CD4-positive, alpha-beta memory T cell (primary cell): ENCODE results near the gene CANT1. TPM values are rescaled to one million over a fixed set of nuclear protein-coding genes. Genes with fewer than 3 reads are reported as not detected.

Experiments
- CTCF ChIA-PET: fragments of 350-600 bp; sonication (Branson Sonifier 250); formaldehyde crosslinking; loops from one replicate; lab custom pipeline; 2021; ENCODE audit warnings: inconsistent platforms; ENCODE audit not compliant: partially characterized antibody; lab: Charles Lee
- POLR2A ChIA-PET: fragments of 350-600 bp; sonication (Branson Sonifier 250); formaldehyde crosslinking; loops from one replicate; lab custom pipeline; 2021; ENCODE audit not compliant: partially characterized antibody; lab: Charles Lee
- DNase-seq, 5 donors: peaks; one replicate each; pipeline versions ENCODE4 v3.0.0 to v3.0.0-alpha.2; 2020 to 2022; ENCODE audit warnings: mixed read lengths in 1 of 5
- H3K27ac ChIP-seq: one replicate; pipeline ENCODE4 v1.7.0; 2013; ENCODE audit warnings: low read depth, low read length
- H3K27me3 ChIP-seq: 2 replicates; pipeline ENCODE4 v1.7.0; 2013; ENCODE audit warnings: mild to moderate bottlenecking, low read length, moderate library complexity; ENCODE audit not compliant: insufficient read depth
- H3K36me3 ChIP-seq: 2 replicates; pipeline ENCODE4 v1.7.0; 2013; ENCODE audit warnings: mild to moderate bottlenecking, low read length, moderate library complexity; ENCODE audit not compliant: insufficient read depth
- H3K4me1 ChIP-seq: 2 replicates; pipeline ENCODE4 v1.7.0; 2013; ENCODE audit warnings: mild to moderate bottlenecking, low read length, moderate library complexity; ENCODE audit not compliant: insufficient read depth
- H3K4me3 ChIP-seq, 2 donors: one replicate each; pipeline ENCODE4 v1.7.0; 2013; ENCODE audit warnings: low read length in 2 of 2, mild to moderate bottlenecking in 1 of 2
- H3K9me3 ChIP-seq, 2 donors: one replicate each; pipeline ENCODE4 v1.7.0; 2013; ENCODE audit warnings: low read length in 2 of 2, control low read depth in 1 of 2; ENCODE audit not compliant: control insufficient read depth in 1 of 2
- H3K27ac Mint-ChIP-seq, 7 donors: one replicate each; pipeline ENCODE4 v1.8.0; 2020 to 2021; ENCODE audit warnings: mixed read lengths in 7 of 7, mild to moderate bottlenecking in 6 of 7, inconsistent platforms in 3 of 7, moderate library complexity in 3 of 7
- H3K27me3 Mint-ChIP-seq, 2 donors: one replicate each; pipeline ENCODE4 v1.8.0; 2020 to 2021; ENCODE audit warnings: mixed read lengths in 2 of 2
- H3K36me3 Mint-ChIP-seq, 2 donors: one replicate each; pipeline ENCODE4 v1.8.0; 2020 to 2021; ENCODE audit warnings: mixed read lengths in 2 of 2, inconsistent platforms in 1 of 2, mild to moderate bottlenecking in 1 of 2
- H3K4me1 Mint-ChIP-seq, 4 donors: one replicate each; pipeline ENCODE4 v1.8.0; 2020 to 2021; ENCODE audit warnings: mixed read lengths in 4 of 4, mild to moderate bottlenecking in 1 of 4
- H3K4me3 Mint-ChIP-seq, 8 donors: one replicate each; pipeline ENCODE4 v1.8.0; 2020 to 2021; ENCODE audit warnings: mixed read lengths in 8 of 8, mild to moderate bottlenecking in 7 of 8, moderate library complexity in 6 of 8, inconsistent platforms in 3 of 8
- H3K9me3 Mint-ChIP-seq, 8 donors: one replicate each; pipeline ENCODE4 v1.8.0; 2020 to 2021; ENCODE audit warnings: mixed read lengths in 8 of 8, mild to moderate bottlenecking in 5 of 8, inconsistent platforms in 3 of 8, moderate library complexity in 1 of 8
- intact Hi-C: fragments of 100-400 bp; cut with micrococcal nuclease; formaldehyde crosslinking; loops from one replicate; pipeline ENCODE4 v1.15.1; 2023
- polyA plus RNA-seq, 2 donors: library from polyadenylated mRNA; unstranded; fragments of 300-500 nt; fragmentation: Illumina TruSeq; gene quantifications; one replicate each; pipeline ENCODE4 v1.2.3, GENCODE V29; 2021
- total RNA-seq, 2 experiments: library from RNA; stranded (reverse); gene quantifications; one replicate each; pipeline ENCODE4 v1.2.3, GENCODE V29; 2021

Gene CANT1
- total and polyA plus RNA-seq, 4 experiments from 2014 or later: 7.2 to 59.4 (median 34.2) TPM

DNA sequence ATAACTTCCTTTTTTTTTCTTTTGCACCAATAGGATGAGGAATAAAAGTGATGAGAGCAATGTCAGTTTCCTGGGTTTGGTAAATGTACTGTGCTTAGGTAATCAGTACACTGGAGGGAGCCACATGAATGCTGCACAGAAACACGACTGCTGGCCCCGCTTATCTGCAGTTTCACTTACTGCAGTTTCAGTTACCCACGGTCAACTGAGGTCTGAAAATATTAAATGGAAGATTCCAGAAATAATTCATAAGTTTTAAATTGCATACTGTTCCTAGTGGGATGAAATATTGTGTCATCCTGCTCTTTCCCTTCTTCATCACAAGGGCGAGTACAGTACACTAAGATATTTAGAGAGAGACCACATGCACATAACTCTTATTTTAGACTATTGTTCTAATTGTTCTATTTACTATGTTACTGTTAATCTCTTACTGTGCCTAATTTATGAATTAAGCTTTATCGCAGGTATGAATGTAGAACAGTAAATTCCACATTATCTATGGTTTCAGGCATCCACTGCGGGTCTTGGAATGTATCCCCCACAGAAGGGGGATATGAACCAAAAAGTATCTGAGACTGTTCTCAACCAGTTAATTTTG is 23.4 kb downstream of the CANT1 start:
- H3K9me3 Mint-ChIP-seq: no peaks in the 10 kb centered on the region
- H3K4me3 ChIP-seq: no peak overlapping the region
- CTCF ChIA-PET: interaction anchor here (1.3 to 1.5 kb wide), 2 partner anchors 9 to 120 kb away, joined by 6 read pairs; no protein-coding TSS in a partner anchor

DNA sequence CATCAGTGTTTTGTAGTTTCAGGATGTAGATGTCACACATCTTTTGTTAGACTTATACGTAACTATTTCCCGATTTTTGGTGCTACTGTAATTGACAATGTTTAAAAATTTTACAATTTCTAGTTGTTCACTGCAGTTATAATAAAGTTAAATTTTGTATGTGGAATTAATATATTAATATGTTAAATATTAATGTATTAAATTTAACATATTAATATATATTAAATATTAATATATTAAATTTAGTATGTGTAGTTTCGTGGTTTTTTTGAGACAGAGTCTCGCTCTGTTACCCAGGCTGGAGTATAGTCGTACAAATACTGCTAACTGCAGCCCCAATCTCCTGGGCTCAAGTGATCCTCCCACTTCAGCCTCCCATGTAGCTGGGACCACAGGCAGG is 24.2 kb downstream of the CANT1 start:
- Histone ChIP-seq H3K27me3 (no peaks in the 10 kb centered on the region), H3K9me3 (no peaks in the 10 kb centered on the region), H3K4me3 (no peak overlapping the region), H3K4me1 (peaks cover 19% of the 10 kb centered on the region), H3K36me3 (no peaks in the 10 kb centered on the region), H3K27ac (no peak overlapping the region)
- DNase-seq: no peak
- Mint-ChIP-seq H3K27ac (no peak overlapping the region), H3K4me3 (no peak overlapping the region), H3K4me1 (peaks cover 12 to 21% (median 16%) of the 10 kb centered on the region in 4 donors), H3K27me3 (no peaks in the 10 kb centered on the region), H3K36me3 (peaks cover 1 to 8% of the 10 kb centered on the region in 2 donors), H3K9me3 (no peaks in the 10 kb centered on the region)
- ChIA-PET POLR2A (interaction anchor here (1.1 kb wide), 1 partner anchor 9 kb away, joined by 4 read pairs; no protein-coding TSS in a partner anchor), CTCF (no interaction called here)
- intact Hi-C loops: no loop called here

More for the DNA sequence above, 23.4 kb downstream of the CANT1 start:
- peaks cover 12 to 21% (median 16%) of the 10 kb centered on the region in 4 donors for H3K4me1 Mint-ChIP-seq
- no peak for DNase-seq
- peaks cover 3% of the 10 kb centered on the region for H3K36me3 ChIP-seq
- peaks cover 18% of the 10 kb centered on the region for H3K4me1 ChIP-seq
- no peaks in the 10 kb centered on the region for H3K27me3 Mint-ChIP-seq
- no peaks in the 10 kb centered on the region for H3K27me3 ChIP-seq
- intact Hi-C loops: no loop called here
- H3K27ac ChIP-seq: no peak overlapping the region
- H3K9me3 ChIP-seq: no peaks in the 10 kb centered on the region
- H3K4me3 Mint-ChIP-seq: peak overlapping the region; percentile 10 to 77 (median 69)
- H3K36me3 Mint-ChIP-seq: peaks cover 4 to 9% of the 10 kb centered on the region in 2 donors
- POLR2A ChIA-PET: interaction anchor here (0.6 to 1.1 kb wide), 2 partner anchors 10 to 231 kb away, joined by 3 to 4 read pairs; no protein-coding TSS in a partner anchor
- peak overlapping the region in 2 of 7 donors; percentile 31 to 50 for H3K27ac Mint-ChIP-seq

DNA sequence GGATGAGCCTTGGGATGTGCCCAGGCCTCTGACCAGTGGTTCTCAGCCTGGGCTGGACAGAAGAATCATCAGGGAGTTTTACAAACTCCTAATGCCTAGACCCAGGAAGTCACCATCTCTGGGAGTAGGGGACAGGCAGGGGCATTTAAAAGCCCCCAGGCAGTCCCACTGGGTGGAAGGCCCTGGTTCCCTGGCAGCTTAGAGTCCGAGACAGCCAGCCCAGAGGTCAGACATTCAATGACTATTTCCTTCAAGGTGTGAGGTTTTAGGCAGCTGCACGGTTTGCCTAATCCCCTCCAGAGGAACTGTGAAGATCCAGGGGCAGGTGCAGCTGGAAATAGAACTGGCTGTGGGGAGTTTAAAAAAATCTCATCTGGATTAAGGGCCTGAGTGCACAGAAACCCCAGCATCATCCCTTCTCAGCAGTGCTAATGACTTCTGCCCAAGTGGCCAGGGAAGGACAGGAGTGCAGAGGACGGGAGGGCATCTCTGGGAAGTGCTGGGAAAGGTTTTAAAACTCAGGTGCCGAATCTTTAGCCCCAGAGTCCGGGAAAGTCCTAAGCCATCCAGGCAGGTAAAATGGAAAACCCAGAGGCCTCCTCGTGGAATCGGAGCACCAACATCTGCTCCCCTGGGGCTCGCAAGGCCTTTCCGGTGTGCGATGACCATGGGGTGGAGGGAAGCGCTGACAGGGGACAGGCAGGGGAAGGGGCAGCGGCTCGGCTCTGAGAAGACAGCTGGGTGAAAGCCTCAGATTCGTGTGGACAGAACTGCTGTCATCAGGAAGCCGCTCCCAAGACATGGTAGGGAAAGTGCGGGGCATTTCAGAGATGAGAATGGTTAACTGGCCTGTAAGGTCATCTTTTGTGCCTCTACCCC is 28.3 kb downstream of the CANT1 start:
- POLR2A ChIA-PET: no interaction called here
- intact Hi-C loops: no loop called here
- H3K27ac ChIP-seq: no peak overlapping the region
- no peak for DNase-seq
- H3K4me1 Mint-ChIP-seq: peaks cover 9 to 37% (median 17%) of the 10 kb centered on the region in 4 donors
- no peak overlapping the region for H3K4me3 ChIP-seq
- H3K27me3 Mint-ChIP-seq: no peaks in the 10 kb centered on the region
- no peak overlapping the region for H3K4me3 Mint-ChIP-seq
- CTCF ChIA-PET: interaction anchor here (1.4 to 2.8 kb wide), 2 partner anchors 10 to 15 kb away, joined by 3 to 16 read pairs; no protein-coding TSS in a partner anchor
- no peaks in the 10 kb centered on the region for H3K27me3 ChIP-seq
- H3K9me3 ChIP-seq: no peaks in the 10 kb centered on the region
- H3K27ac Mint-ChIP-seq: peak overlapping the region in 1 of 7 donors; percentile 29
- H3K36me3 ChIP-seq: no peaks in the 10 kb centered on the region
- H3K4me1 ChIP-seq: peaks cover 34% of the 10 kb centered on the region
- no peaks in the 10 kb centered on the region for H3K9me3 Mint-ChIP-seq
- H3K36me3 Mint-ChIP-seq: no peaks in the 10 kb centered on the region

DNA sequence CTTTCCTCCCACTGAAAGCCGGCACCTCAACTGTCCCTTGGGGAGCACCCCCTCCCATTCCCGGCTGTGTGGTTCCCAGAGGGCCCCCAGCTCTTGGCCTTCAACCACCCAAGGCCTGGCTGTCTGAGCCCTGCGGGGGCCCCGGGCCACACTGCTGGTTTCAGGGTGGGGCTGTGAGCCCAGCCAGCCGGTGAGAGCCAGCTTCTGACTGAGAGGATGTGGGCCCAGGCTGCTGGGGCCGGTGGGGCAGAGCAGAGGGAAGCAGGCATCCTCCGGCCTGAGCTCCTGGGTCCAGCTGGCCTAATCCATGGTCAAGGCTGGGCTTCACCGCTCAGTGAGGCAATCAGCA is 29.0 kb downstream of the CANT1 start:
- Mint-ChIP-seq H3K4me3 (no peak overlapping the region), H3K27ac (no peak overlapping the region), H3K4me1 (peaks cover 4 to 31% (median 11%) of the 10 kb centered on the region in 4 donors), H3K9me3 (no peaks in the 10 kb centered on the region), H3K36me3 (no peaks in the 10 kb centered on the region), H3K27me3 (no peaks in the 10 kb centered on the region)
- H3K4me3 ChIP-seq: no peak overlapping the region
- H3K27ac ChIP-seq: no peak overlapping the region
- no peaks in the 10 kb centered on the region for H3K27me3 ChIP-seq
- intact Hi-C loops: no loop called here
- H3K36me3 ChIP-seq: no peaks in the 10 kb centered on the region
- H3K9me3 ChIP-seq: no peaks in the 10 kb centered on the region
- peaks cover 28% of the 10 kb centered on the region for H3K4me1 ChIP-seq
- ChIA-PET CTCF (interaction anchor here (1.4 to 2.8 kb wide), 2 partner anchors 9 to 16 kb away, joined by 3 to 16 read pairs; no protein-coding TSS in a partner anchor), POLR2A (interaction anchor here (0.8 kb wide), 1 partner anchor 153 kb away, joined by 3 read pairs; no protein-coding TSS in a partner anchor)
- DNase-seq: no peak

DNA sequence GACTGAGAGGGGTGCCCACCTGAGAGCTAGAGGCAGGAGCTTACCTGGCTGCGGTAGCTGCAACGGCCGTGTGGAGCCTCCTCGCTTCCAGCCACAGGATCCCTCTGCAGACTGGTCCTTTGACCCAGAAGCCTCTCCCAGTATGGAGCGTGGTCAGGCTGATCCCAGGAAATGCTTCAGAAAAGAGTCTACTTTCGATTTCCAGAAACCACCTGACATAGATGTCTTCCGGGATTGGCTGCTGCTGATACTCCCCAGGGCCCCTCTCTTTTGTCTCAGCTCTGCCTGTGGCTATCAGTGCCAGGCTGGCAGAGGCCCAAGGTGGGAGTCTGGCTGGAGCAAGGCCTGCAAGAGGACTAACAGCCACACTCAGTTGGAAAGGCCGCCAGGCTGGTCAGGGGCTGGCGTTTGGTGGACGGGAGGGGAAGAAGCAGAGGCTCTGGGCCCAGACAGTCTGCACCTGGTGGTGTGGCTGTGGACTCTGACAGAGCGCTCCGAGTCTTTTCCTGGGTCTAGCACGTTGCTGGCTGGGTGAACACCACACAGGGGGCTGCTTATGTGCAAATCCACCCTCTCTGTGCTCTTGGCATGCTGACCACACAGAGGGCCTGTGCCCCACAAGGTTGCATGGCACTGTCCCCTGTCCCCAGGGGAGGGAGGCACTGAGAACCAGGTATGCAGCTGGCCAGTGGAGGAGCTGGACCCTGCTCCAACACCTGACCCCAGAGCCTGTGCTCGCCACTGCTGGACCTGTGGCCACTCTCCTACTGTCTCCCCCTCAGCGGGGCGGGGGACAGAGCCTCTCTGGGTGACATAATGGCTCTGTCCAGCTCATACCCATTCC is 29.6 kb downstream of the CANT1 start, which contains the start of gene LGALS3BP:
TSS of gene LGALS3BP (minus strand) at position 144 of the 844 bp plus-strand sequence. CDS start 2,732 bp downstream, outside the sequence.
- Mint-ChIP-seq H3K4me1 (peaks cover 4 to 35% (median 13%) of the 10 kb centered on the region in 4 donors), H3K9me3 (no peaks in the 10 kb centered on the region), H3K27ac (peak within 1 kb of the TSS; percentile 55 to 86 (median 69)), H3K27me3 (no peaks in the 10 kb centered on the region), H3K36me3 (no peaks in the 10 kb centered on the region), H3K4me3 (peak within 1 kb of the TSS; percentile 73 to 85 (median 79))
- Histone ChIP-seq H3K4me3 (peak within 1 kb of the TSS; percentile 29), H3K27me3 (no peaks in the 10 kb centered on the region), H3K27ac (peak within 1 kb of the TSS; percentile 16), H3K9me3 (no peaks in the 10 kb centered on the region), H3K4me1 (peaks cover 27% of the 10 kb centered on the region), H3K36me3 (no peaks in the 10 kb centered on the region)
- peak; percentile 24 to 43 (median 38) for DNase-seq
- intact Hi-C loops: no loop called here
- ChIA-PET POLR2A (interaction anchor here (0.8 kb wide), 2 partner anchors 15 to 152 kb away, joined by 3 read pairs; no protein-coding TSS in a partner anchor), CTCF (interaction anchor here (1.4 to 2.8 kb wide), 3 partner anchors 9 to 16 kb away, joined by 3 to 16 read pairs (median 4); no protein-coding TSS in a partner anchor)

DNA sequence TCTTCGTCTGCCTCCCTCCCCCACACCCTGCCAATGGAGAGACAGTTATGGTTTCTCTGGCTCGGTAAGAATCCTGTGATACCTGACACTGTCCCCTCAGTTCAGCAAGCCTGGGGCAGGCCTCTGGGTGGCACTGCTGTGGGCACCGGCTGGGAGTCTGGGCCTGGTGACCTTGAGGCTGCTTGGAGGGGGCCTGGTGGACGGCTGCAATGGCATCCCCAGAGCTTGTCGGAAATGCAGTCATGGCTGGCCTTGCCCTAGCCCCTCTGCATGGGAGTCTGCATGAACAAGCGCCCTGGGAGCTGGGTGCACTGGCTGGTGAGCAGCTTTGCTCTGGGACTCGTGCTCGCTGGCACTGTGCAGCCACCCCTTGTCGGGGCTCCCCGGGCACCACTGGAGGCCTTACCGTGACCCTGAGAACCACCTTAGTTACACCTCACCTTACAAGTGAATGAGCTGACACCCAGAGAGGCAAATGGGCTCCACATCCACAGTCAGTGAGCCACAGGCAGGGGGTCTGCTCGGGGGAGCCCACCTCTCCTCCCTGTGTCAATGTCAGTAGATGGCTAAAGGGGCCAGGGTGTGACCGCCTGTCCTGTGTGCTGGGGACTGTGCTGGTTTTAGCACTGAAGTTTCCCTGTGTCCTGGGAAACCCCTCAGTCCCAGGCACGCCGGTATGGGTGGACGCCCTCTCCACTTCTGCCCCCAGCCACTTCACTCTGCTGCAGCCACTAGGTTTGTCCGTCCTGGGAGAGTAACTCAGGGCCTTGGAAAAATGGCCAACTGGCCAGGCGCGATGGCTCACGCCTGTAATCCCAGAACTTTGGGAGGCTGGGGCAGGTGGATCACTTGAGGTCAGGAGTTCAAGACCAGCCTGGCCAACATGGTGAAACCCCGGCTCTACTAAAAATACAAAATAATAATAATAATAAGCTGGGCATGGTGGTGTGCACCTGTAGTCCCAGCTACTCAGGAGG is 31.3 kb downstream of the CANT1 start:
- Mint-ChIP-seq H3K4me3 (peak overlapping the region in 7 of 8 donors; percentile 2 to 85 (median 77)), H3K36me3 (peaks cover 0 to 3% of the 10 kb centered on the region in 2 donors), H3K9me3 (no peaks in the 10 kb centered on the region), H3K27ac (peak overlapping the region in 3 of 7 donors; percentile 8 to 84 (median 25)), H3K4me1 (peaks cover 4 to 38% (median 15%) of the 10 kb centered on the region in 4 donors), H3K27me3 (no peaks in the 10 kb centered on the region)
- POLR2A ChIA-PET: no interaction called here
- Histone ChIP-seq H3K4me3 (no peak overlapping the region), H3K9me3 (no peaks in the 10 kb centered on the region), H3K4me1 (peaks cover 27% of the 10 kb centered on the region), H3K36me3 (no peaks in the 10 kb centered on the region), H3K27ac (no peak overlapping the region), H3K27me3 (no peaks in the 10 kb centered on the region)
- intact Hi-C loops: no loop called here
- CTCF ChIA-PET: interaction anchor here (1.7 kb wide), 1 partner anchor 15 kb away, joined by 4 read pairs; no protein-coding TSS in a partner anchor
- DNase-seq: no peak
